Spleen (tissue), 7 donors: ENCODE results near the gene PTGIR.

Source experiments
- CTCF ChIP-seq, 11 experiments: fragments of 200-600 bp in 7 of 11; fragments of 450-650 bp in 4 of 11; sonication (generic) in 4 of 11; IDR thresholded peaks in 8 of 11; conservative IDR thresholded peaks in 3 of 11; 1 replicate in 7 of 11; 2 replicates in 4 of 11; pipeline versions ENCODE4 v1.4.0 to v1.8.0; 2016 to 2021; ENCODE audit warnings: antibody characterized with exemption in 11 of 11, inconsistent platforms in 4 of 11, mild to moderate bottlenecking in 1 of 11
- POLR2A ChIP-seq, 3 donors: fragments of 450-650 bp; IDR thresholded peaks; one replicate each; pipeline ENCODE4 v1.5.1; 2017; ENCODE audit warnings: antibody characterized with exemption in 3 of 3, mild to moderate bottlenecking in 1 of 3
- donor health status: DM: no; HTN: no; CAD: no; lungs with moderate emphysema.
- donor health status: DM: no; HTN: no; CAD: no.
- donor health status: DM: no; HTN: no; CAD: no.

- TF ChIP-seq CTCF (IDR thresholded peaks at IDR 0.05 in 8 of 11, conservative IDR thresholded peaks at IDR 0.05 in 3 of 11) (peak in 6 of 11 experiments; percentile 14 to 37 (median 28)), POLR2A (IDR thresholded peaks at IDR 0.05) (no peak)
Measured at GRCh38 chr19:46616631-46617322, 8.1 kb downstream of the PTGIR start.
